HCT116 (cell line): ENCODE measurements around the gene ZNF333. TPM values are rescaled to one million over a fixed set of nuclear protein-coding genes. Genes with fewer than 3 reads are reported as not detected.

Source experiments
- ATAC-seq: fragments of 200-7000 bp; cut with Tn5 transposase; 2 replicates; pipeline ENCODE4 v1.9.1; 2020; ENCODE audit warnings: mild to moderate bottlenecking, moderate library complexity
- BruUV-seq: library from RNA; stranded (reverse); fragments of 400-500 nt; replicated peaks from 2 replicates; lab custom pipeline; 2021; lab: Mats Ljungman, UMichigan
- CTCF ChIA-PET: fragments of 300-600 bp; sonication (Branson Sonifier 250); formaldehyde crosslinking; loops from one replicate; lab custom pipeline; 2021; ENCODE audit warnings: antibody characterized with exemption; lab: Charles Lee
- POLR2A ChIA-PET: fragments of 300-600, 350-600 bp; sonication (Branson Sonifier 250); formaldehyde crosslinking; loops from one replicate; lab custom pipeline; 2021; ENCODE audit warnings: antibody characterized with exemption; lab: Charles Lee
- RAD21 ChIA-PET, 2 experiments: fragments of 300-600 bp; sonication (Branson Sonifier 250); formaldehyde crosslinking; loops; one replicate each; lab custom pipeline; 2023; ENCODE audit warnings: low total read pairs in 2 of 2; ENCODE audit not compliant: uncharacterized antibody in 2 of 2, unreplicated experiment in 2 of 2, low non-redundant PET in 1 of 2; lab: Charles Lee
- DNase-seq: peaks from one replicate; pipeline ENCODE4 v3.0.0-alpha.2; 2010; ENCODE audit warnings: low read depth, low spot score
- H2AFZ ChIP-seq: fragments of 200-600 bp; shearing (Covaris generic), sonication (generic); 2 replicates; pipeline ENCODE4 v1.6.1; 2017; ENCODE audit warnings: low read depth, mixed run types, mixed read lengths, antibody characterized with exemption, low read length; ENCODE audit not compliant: poor library complexity, severe bottlenecking
- H3K27ac ChIP-seq: 2 replicates; pipeline ENCODE4 v1.5.1; 2012; ENCODE audit warnings: low read depth, low read length
- H3K27me3 ChIP-seq: fragments of 200-600 bp; sonication (generic); 2 replicates; pipeline ENCODE4 v1.6.1; 2016; ENCODE audit warnings: mixed run types, low read length, mixed read lengths; ENCODE audit not compliant: insufficient read depth
- H3K36me3 ChIP-seq, 2 experiments: fragments of 200-500 bp in 1 of 2; fragments of 200-600 bp in 1 of 2; sonication (Bioruptor generic) in 1 of 2; sonication (generic) in 1 of 2; 2 replicates each; pipeline versions ENCODE4 v1.5.1 to v1.6.1; 2014 to 2016; ENCODE audit warnings: low read length in 2 of 2, inconsistent platforms in 1 of 2, mixed read lengths in 1 of 2, mixed run types in 1 of 2; ENCODE audit not compliant: insufficient read depth in 2 of 2, control insufficient read depth in 1 of 2
- H3K4me1 ChIP-seq, 2 experiments: fragments of 200-600 bp in 1 of 2; sonication (generic) in 1 of 2; 2 replicates each; pipeline versions ENCODE4 v1.5.1 to v1.6.1; 2012 to 2017; ENCODE audit warnings: low read length in 2 of 2, inconsistent platforms in 1 of 2, mild to moderate bottlenecking in 1 of 2, mixed read lengths in 1 of 2, mixed run types in 1 of 2, moderate library complexity in 1 of 2; ENCODE audit not compliant: insufficient read depth in 2 of 2, control insufficient read depth in 1 of 2
- H3K4me2 ChIP-seq: fragments of 200-600 bp; sonication (generic); 2 replicates; pipeline ENCODE4 v1.6.1; 2017; ENCODE audit warnings: mixed run types, low read length, mixed read lengths
- H3K4me3 ChIP-seq, 2 experiments: fragments of 200-600 bp in 1 of 2; sonication (generic) in 1 of 2; replicated peaks in 1 of 2; 2 replicates each; pipeline ENCODE4 v1.5.1; 2011 to 2016; ENCODE audit warnings: low read length in 2 of 2, control low read depth in 1 of 2, low read depth in 1 of 2, mild to moderate bottlenecking in 1 of 2, mixed read lengths in 1 of 2, mixed run types in 1 of 2
- H3K79me2 ChIP-seq: fragments of 200-600 bp; sonication (generic); 2 replicates; pipeline ENCODE4 v1.6.1; 2017; ENCODE audit warnings: mild to moderate bottlenecking, mixed run types, low read length, moderate library complexity, mixed read lengths; ENCODE audit not compliant: insufficient read depth
- H3K9ac ChIP-seq: fragments of 200-600 bp; sonication (generic); 2 replicates; pipeline ENCODE4 v1.6.1; 2016; ENCODE audit warnings: low read length, mixed read lengths
- H3K9me2 ChIP-seq: fragments of 200-600 bp; sonication (generic), shearing (Covaris generic); 2 replicates; pipeline ENCODE4 v1.6.1; 2017; ENCODE audit warnings: mixed run types, mild to moderate bottlenecking, moderate library complexity; ENCODE audit not compliant: insufficient read depth
- H3K9me3 ChIP-seq, 2 experiments: fragments of 200-500 bp in 1 of 2; fragments of 200-600 bp in 1 of 2; sonication (Bioruptor generic) in 1 of 2; sonication (generic) in 1 of 2; 2 replicates each; pipeline ENCODE4 v1.6.1; 2014 to 2017; ENCODE audit warnings: low read length in 2 of 2, mixed read lengths in 2 of 2, inconsistent platforms in 1 of 2, low read depth in 1 of 2, mild to moderate bottlenecking in 1 of 2, mixed run types in 1 of 2, moderate library complexity in 1 of 2; ENCODE audit not compliant: control insufficient read depth in 1 of 2, insufficient read depth in 1 of 2
- H4K20me1 ChIP-seq: fragments of 200-600 bp; sonication (generic), shearing (Covaris generic); 2 replicates; pipeline ENCODE4 v1.6.1; 2017; ENCODE audit warnings: mixed run types, mild to moderate bottlenecking, moderate library complexity; ENCODE audit not compliant: insufficient read depth
- CBX3 ChIP-seq: IDR thresholded peaks from 2 replicates; pipeline ENCODE4 v1.6.1; 2012; ENCODE audit warnings: low read depth
- CEBPB ChIP-seq: IDR thresholded peaks from 2 replicates; pipeline ENCODE4 v1.6.1; 2012; ENCODE audit warnings: low read depth
- EGR1 ChIP-seq: IDR thresholded peaks from 2 replicates; pipeline ENCODE4 v1.6.1; 2012; ENCODE audit warnings: low read depth
- EZH2phosphoT487 ChIP-seq: fragments of 200-600 bp; IDR thresholded peaks from 2 replicates; pipeline ENCODE4 v1.6.1; 2018; ENCODE audit warnings: antibody characterized with exemption, borderline replicate concordance
- FOSL1 ChIP-seq: IDR thresholded peaks from 2 replicates; pipeline ENCODE4 v1.6.1; 2012; ENCODE audit warnings: low read depth
- POLR2A ChIP-seq: IDR thresholded peaks from 2 replicates; pipeline ENCODE4 v1.7.0; 2011; ENCODE audit warnings: borderline replicate concordance; ENCODE audit not compliant: insufficient read depth, insufficient read length; ENCODE audit errors: extremely low read depth
- POLR2AphosphoS5 ChIP-seq: IDR thresholded peaks from 2 replicates; pipeline ENCODE4 v1.6.1; 2011; ENCODE audit warnings: mild to moderate bottlenecking, low read depth, low read length, moderate library complexity
- RAD21 ChIP-seq: IDR thresholded peaks from 2 replicates; pipeline ENCODE4 v1.6.1; 2012; ENCODE audit warnings: low read depth, mild to moderate bottlenecking
- SIN3A ChIP-seq: IDR thresholded peaks from 2 replicates; pipeline ENCODE4 v1.6.1; 2012; ENCODE audit warnings: low read depth
- SP1 ChIP-seq: IDR thresholded peaks from 2 replicates; pipeline ENCODE4 v1.6.1; 2012; ENCODE audit warnings: low read depth
- SRF ChIP-seq: IDR thresholded peaks from 2 replicates; pipeline ENCODE4 v1.6.1; 2012; ENCODE audit warnings: low read depth
- TCF7L2 ChIP-seq: IDR thresholded peaks from 2 replicates; pipeline ENCODE4 v1.7.0; 2011; ENCODE audit warnings: borderline replicate concordance, inconsistent platforms; ENCODE audit not compliant: insufficient read depth, insufficient read length; ENCODE audit errors: extremely low read depth
- ZBTB33 ChIP-seq: IDR thresholded peaks from 2 replicates; pipeline ENCODE4 v1.6.1; 2011; ENCODE audit warnings: mild to moderate bottlenecking, low read length, moderate library complexity; ENCODE audit not compliant: insufficient replicate concordance; ENCODE audit errors: extremely low read depth
- ZFX ChIP-seq: fragments of 450-650 bp; IDR thresholded peaks from 2 replicates; pipeline ENCODE4 v1.6.1; 2017
- ZNF274 ChIP-seq: fragments of 200-500 bp; sonication (Bioruptor generic); IDR thresholded peaks from 2 replicates; pipeline ENCODE4 v1.6.1; 2014; ENCODE audit warnings: mild to moderate bottlenecking, low read depth, low read length, inconsistent platforms
- intact Hi-C: fragments of 100-400 bp; cut with micrococcal nuclease; formaldehyde crosslinking; loops from 2 replicates; pipeline ENCODE4 v1.10.0; 2022
- total RNA-seq: library from RNA; stranded (reverse); gene quantifications from one replicate; pipeline ENCODE4 v1.2.1, GENCODE V29; 2021; ENCODE audit not compliant: unreplicated experiment
- TF ChIP-seq, protein P1 (sequence below): IDR thresholded peaks from 2 replicates; pipeline ENCODE4 v1.6.1; 2012
- TF ChIP-seq, protein P2 (sequence below): IDR thresholded peaks from 2 replicates; pipeline ENCODE4 v1.6.1; 2012
- TF ChIP-seq, protein P3 (sequence below): IDR thresholded peaks from 2 replicates; pipeline ENCODE4 v1.6.1; 2012; ENCODE audit warnings: low read depth
- TF ChIP-seq, protein P4 (sequence below), 3 experiments: fragments of 200-600 bp in 1 of 3; sonication (generic) in 1 of 3; IDR thresholded peaks in 2 of 3; conservative IDR thresholded peaks in 1 of 3; 2 replicates each; pipeline ENCODE4 v1.5.1; 2012 to 2017; ENCODE audit warnings: low read depth in 2 of 3, low read length in 2 of 3, antibody characterized with exemption in 1 of 3, borderline replicate concordance in 1 of 3, control low read depth in 1 of 3, mild to moderate bottlenecking in 1 of 3, mixed read lengths in 1 of 3, mixed run types in 1 of 3, moderate library complexity in 1 of 3; ENCODE audit not compliant: insufficient read depth in 1 of 3

The ZNF333 gene
- total RNA-seq, 1 experiment from 2014 or later, result 9.2 TPM

- Histone ChIP-seq H3K36me3 (peaks cover 2 to 13% of the 10 kb centered on the region in 2 experiments; a peak in 2 of 4 replicates), H3K9ac (no peak overlapping the region), H3K4me1 (no peaks in the 10 kb centered on the region), H3K4me2 (no peak overlapping the region), H2AFZ (no peak overlapping the region), H3K9me3 (peaks cover 29 to 41% of the 10 kb centered on the region in 2 experiments), H3K9me2 (no peaks in the 10 kb centered on the region), H4K20me1 (no peaks in the 10 kb centered on the region), H3K27ac (no peak overlapping the region), H3K27me3 (no peaks in the 10 kb centered on the region), H3K79me2 (no peaks in the 10 kb centered on the region), H3K4me3 (no peak overlapping the region)
- no peak for ATAC-seq
- no peak for DNase-seq
- no TSS peak for BruUV-seq
- ChIA-PET RAD21 (no interaction called here), CTCF (no interaction called here), POLR2A (no interaction called here)
- intact Hi-C loops, result no loop called here
- TF ChIP-seq SIN3A, result no peak
- TF ChIP-seq TCF7L2, result no peak
- TF ChIP-seq POLR2A, result no peak
- no peak for TF ChIP-seq ZBTB33
- TF ChIP-seq CEBPB, result no peak
- no peak for TF ChIP-seq FOSL1
- no peak for TF ChIP-seq EGR1
- no peak for TF ChIP-seq ZNF274
- no peak for TF ChIP-seq SRF
- TF ChIP-seq RAD21, result no peak
- no peak for TF ChIP-seq EZH2phosphoT487
- no peak for TF ChIP-seq POLR2AphosphoS5
- no peak for TF ChIP-seq ZFX
- TF ChIP-seq, protein P1, sequence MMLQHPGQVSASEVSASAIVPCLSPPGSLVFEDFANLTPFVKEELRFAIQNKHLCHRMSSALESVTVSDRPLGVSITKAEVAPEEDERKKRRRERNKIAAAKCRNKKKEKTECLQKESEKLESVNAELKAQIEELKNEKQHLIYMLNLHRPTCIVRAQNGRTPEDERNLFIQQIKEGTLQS, result no peak
- TF ChIP-seq SP1, result no peak
- no peak for TF ChIP-seq CBX3
- TF ChIP-seq, protein P2, sequence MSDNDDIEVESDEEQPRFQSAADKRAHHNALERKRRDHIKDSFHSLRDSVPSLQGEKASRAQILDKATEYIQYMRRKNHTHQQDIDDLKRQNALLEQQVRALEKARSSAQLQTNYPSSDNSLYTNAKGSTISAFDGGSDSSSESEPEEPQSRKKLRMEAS, result no peak
- TF ChIP-seq, protein P3, sequence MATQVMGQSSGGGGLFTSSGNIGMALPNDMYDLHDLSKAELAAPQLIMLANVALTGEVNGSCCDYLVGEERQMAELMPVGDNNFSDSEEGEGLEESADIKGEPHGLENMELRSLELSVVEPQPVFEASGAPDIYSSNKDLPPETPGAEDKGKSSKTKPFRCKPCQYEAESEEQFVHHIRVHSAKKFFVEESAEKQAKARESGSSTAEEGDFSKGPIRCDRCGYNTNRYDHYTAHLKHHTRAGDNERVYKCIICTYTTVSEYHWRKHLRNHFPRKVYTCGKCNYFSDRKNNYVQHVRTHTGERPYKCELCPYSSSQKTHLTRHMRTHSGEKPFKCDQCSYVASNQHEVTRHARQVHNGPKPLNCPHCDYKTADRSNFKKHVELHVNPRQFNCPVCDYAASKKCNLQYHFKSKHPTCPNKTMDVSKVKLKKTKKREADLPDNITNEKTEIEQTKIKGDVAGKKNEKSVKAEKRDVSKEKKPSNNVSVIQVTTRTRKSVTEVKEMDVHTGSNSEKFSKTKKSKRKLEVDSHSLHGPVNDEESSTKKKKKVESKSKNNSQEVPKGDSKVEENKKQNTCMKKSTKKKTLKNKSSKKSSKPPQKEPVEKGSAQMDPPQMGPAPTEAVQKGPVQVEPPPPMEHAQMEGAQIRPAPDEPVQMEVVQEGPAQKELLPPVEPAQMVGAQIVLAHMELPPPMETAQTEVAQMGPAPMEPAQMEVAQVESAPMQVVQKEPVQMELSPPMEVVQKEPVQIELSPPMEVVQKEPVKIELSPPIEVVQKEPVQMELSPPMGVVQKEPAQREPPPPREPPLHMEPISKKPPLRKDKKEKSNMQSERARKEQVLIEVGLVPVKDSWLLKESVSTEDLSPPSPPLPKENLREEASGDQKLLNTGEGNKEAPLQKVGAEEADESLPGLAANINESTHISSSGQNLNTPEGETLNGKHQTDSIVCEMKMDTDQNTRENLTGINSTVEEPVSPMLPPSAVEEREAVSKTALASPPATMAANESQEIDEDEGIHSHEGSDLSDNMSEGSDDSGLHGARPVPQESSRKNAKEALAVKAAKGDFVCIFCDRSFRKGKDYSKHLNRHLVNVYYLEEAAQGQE, result no peak
- TF ChIP-seq, protein P4, sequence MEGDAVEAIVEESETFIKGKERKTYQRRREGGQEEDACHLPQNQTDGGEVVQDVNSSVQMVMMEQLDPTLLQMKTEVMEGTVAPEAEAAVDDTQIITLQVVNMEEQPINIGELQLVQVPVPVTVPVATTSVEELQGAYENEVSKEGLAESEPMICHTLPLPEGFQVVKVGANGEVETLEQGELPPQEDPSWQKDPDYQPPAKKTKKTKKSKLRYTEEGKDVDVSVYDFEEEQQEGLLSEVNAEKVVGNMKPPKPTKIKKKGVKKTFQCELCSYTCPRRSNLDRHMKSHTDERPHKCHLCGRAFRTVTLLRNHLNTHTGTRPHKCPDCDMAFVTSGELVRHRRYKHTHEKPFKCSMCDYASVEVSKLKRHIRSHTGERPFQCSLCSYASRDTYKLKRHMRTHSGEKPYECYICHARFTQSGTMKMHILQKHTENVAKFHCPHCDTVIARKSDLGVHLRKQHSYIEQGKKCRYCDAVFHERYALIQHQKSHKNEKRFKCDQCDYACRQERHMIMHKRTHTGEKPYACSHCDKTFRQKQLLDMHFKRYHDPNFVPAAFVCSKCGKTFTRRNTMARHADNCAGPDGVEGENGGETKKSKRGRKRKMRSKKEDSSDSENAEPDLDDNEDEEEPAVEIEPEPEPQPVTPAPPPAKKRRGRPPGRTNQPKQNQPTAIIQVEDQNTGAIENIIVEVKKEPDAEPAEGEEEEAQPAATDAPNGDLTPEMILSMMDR (IDR thresholded peaks at IDR 0.05 in 2 of 3, conservative IDR thresholded peaks at IDR 0.05 in 1 of 3; ENCODE audit: borderline replicate concordance in 1 of 3, insufficient read depth in 1 of 3, low read depth in 2 of 3, low read length in 2 of 3), result no peak
Measured at GRCh38 chr19:14715841-14716240, 26.0 kb downstream of the ZNF333 start.
